ENCODE measurements around the gene ARHGEF25.
A peak's percentile ranks its signal among the peaks of the same experiment; 100 is the strongest.
"Not testable (repeated sequence)": the region's sequence is repeated elsewhere in the genome, so short reads cannot be mapped to it uniquely, and the experiment has no call there.

ARHGEF25 gene

DNA sequence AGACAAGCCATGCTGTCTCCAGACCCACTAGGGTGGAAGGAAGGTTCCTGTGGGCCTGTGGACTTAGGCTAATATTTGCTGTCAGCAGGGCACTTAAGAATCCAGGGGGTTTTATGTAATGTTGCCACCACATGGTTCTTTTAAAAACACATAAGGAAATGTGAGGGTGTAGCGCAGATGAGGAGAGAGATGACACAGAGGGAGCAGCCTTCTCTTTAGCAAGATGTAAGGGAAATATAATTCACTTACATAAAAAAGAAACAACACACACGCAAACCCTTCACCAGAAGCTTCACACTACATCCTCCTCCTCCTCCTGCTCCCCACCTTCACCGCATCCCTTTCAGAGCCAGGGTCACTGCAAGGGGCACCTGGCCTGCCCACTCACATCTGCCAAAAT, 25.1 kb upstream of the ARHGEF25 start:
- DNase-seq, result no peak

DNA sequence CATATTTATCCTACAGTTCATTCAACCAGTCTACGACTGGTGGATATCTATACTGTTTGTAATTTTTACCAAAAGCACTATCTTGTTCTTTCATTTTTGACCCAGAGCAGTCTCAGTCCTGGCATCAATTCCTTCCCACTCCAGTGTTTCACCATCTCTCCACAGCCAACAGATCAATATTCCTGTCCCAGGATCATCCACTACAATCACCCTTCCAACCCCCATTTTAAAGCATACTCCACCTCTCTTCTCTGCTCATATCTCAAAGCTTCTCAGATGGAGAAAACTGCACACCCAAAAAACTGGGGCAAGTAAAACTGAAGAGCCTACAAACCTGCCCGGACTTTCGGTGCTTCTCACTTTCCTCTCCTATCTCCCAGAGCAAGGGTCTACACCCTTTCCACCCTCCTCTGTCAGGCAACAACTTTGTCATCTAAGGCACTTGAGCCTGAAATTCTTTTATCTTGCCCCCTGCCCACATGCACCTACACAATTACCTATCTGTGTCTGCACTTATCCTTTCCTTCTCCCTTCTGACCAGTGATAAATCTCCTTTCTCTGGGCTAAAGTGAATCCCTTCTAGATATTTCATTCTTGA, 24.3 kb upstream of the ARHGEF25 start:
- DNase-seq, result no peak

DNA sequence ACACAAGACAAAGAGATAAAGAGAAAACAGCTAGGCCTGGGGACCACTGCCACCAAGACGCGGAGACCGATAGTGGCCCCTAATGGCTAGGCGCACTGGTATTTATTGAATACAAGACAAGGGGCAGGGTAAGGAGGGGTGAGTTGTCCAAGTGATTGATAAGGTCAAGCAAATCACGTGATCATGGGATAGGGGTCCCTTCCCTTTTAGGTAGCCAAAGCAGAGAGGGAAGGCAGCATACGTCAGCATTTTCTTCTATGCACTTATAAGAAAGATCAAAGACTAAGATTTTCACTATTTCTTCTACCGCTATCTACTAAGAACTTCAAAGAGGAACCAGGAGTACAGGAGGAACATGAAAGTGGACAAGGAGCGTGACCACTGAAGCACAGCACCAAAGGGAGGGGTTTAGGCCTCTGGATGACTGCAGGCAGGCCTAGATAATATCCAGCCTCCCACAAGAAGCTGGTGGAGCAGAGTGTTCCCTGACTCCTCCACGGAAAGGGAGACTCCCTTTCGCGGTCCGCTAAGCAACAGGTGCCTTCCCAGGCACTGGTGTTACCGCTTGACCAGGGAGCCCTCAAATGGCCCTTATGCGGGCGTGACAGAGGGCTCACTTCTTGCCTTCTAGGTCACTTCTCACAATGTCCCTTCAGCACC, 22.2 kb upstream of the ARHGEF25 start:
- not testable (repeated sequence) for DNase-seq

DNA sequence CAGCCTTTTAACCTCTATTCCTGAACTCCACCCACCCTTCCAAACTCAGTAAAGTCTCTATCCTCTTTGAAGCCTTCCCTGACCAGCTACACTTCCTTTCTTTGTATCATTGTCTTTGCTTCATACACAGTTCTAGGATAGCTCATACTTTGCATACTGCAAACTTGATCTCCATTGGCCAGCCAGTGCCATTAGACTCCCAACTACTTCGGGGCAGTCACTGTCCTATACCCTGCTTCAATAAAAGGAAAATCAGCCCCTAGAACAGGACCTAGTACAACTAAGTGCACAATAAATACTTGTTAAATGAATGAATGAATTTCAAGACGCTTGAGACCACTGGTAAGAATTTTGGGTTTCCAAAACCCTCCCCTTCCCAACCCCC, 20.8 kb upstream of the ARHGEF25 start:
- DNase-seq, result no peak

DNA sequence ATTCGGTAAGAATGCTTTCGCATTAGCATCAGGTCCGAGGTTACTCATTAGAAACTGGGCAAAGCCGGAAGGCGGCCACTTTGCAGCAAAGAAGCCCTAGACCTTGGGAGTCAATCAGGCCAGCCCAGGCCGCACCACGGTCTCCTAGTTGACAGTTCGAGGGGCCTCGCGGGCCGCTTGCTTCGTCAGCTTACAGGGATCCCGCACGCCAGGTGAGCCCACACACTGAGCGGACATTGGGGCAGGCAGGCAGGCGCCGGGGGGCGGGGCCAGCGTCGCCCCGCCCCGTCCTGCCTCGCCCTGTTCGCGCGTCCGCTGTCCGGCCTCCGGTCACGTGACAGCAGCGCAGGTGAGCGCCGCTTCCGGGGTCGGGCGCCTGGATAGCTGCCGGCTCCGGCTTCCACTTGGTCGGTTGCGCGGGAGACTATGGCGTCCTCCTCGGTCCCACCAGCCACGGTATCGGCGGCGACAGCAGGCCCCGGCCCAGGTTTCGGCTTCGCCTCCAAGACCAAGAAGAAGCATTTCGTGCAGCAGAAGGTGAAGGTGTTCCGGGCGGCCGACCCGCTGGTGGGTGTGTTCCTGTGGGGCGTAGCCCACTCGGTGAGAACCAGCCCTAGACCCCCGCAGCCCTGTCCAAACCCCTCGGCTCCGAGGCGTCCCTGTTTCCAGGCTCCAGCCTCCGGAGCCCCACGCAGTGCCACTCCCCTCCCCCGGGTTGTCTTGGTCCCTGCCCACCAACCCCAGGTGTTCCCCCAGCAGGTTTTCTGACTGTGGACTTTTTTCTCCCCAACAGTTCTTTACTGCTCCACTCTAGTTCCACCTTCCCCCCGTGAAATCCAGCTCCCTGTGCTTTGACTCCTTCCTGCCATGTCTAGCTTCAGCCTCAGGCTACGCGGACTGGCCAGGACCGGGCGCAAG, 20.1 kb upstream of the ARHGEF25 start, which contains the start of gene PIP4K2C:
Gene PIP4K2C (plus strand): TSS at position 329 of the 918 bp plus-strand sequence. CDS start 98 bp downstream, at position 427.
- DNase-seq, result peak; percentile 91

DNA sequence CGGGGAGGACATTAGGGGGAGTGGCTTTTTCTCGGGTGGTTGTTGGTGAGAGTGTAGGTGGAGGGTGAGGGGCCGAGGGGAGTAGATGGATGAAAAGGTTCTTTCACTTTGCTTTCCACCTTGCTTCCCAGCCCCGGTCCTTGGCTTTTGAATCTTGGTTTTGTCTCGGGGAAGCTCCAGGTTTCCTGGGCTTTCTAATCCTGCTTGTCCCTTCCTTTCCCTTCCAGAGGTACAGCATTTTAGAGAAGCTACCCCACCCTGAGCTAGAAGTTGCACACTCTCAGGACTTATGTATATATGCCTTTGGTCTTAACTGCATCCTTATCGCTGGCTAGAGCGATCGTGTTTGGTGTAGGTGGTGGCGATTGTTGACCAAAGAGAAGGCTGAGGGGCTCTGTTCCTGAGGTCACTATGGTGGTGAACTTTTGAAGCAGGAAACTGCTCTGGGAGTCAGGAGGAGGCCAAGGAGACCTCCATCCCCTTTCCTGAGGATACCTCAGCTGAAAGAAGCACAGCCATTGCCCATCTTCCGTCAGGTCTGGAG, 19.4 kb upstream of the ARHGEF25 start:
- no peak for DNase-seq

DNA sequence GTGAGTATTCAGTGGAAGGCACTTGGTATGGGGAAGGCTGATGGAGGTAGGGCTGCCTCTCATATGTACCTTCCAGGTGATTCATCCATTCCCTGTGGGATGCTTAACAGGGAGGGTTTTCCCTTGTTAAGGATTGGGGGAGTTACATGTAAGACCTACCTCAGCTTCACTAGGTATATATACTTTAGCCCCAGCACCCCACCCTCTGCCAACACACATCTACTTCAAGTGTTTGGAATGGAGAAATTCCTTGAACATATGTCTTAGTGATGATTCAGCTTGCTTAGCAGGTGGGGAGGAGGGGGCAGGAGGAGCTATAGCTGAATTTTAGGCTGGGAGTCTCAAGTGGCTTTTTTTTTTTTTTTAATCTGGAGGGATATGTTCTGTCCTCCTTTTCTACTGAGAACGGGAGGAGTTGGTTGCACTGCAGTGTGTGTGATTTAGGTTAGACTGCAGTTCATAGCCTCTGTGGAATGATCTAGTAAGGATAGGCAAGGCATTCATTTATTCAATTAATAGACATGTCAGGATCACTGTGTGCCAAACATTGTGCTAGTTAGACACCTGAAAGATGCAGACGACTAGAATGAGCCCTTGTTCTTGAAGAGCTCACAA, 18.6 kb upstream of the ARHGEF25 start:
- no peak for DNase-seq

DNA sequence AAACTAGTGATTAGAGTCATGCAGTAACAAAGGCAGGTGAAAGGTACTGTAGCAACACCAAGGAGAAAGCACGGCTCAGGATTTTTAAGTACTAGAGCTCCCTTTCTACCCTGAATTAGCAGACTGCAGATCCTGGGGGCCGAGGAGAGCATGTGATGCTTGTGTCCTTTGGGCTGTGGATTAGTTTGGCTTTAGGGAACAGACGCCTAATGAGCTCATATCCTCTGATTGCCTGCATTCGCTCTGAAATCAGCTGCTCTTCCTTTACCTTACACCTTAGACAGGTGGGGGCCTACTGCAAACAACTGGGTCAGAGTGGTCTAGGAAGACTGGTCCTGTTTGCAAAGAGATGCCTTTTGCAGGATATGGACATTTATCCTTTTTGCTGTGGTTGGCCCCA, 18.0 kb upstream of the ARHGEF25 start:
- no peak for DNase-seq

DNA sequence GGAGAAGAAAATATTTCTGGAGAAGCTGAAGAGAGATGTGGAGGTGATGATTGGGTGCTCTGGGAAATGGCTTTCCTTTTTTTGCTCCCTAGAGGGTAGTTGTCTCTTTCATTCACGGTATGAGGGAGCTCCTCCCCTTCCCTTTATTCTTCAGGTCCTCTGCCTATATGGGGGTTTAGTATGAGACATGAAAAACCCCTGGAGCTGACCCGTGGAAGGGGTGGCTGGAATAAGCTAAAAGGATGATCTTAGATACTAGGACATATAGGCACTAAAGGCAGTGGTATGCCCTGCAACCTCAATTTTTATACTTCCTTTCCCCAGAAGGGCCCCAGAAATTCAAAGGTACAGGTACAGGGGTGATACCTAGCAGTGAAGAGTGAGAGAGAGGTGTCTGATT, 10.8 kb upstream of the ARHGEF25 start:
- no peak for DNase-seq

DNA sequence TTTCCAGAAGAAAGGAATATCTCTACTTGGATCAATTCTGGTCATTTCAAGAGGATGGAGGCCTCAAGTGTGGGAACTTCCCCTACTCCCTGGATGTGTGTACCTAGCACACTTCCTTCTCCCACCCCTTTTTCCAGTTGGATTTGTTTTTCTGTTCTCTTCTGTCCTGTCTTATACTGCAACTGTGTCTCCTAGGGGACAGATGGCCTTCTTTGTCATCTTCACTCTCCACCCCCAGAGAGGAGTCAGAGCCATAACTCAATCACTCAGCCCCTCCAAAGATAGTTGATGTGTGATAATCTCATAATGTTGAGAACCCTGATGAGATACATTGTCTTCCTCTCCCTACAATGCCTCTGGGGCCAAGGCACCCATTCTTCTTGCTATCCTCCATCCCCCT, 8.7 kb upstream of the ARHGEF25 start:
- no peak for DNase-seq

DNA sequence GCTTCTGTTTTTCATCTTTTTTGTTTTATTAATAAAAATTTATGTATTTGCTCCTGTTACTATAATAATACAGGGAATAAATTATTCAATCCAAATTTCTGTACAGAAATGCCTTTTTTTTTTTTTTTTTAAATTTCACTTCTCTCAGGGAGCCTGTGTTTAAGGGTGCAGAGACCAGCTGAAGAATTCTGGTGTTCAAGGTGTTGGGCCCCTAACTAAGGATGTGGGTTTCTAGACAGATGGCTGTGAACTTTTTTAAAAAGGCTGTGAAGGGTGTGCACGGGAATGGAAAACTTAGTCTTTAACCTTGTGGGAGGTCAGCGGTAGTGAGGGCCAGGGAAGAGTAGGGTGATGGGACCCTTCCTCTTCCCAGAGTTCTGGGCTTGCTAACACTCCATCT, 7.9 kb upstream of the ARHGEF25 start:
- DNase-seq, result no peak

DNA sequence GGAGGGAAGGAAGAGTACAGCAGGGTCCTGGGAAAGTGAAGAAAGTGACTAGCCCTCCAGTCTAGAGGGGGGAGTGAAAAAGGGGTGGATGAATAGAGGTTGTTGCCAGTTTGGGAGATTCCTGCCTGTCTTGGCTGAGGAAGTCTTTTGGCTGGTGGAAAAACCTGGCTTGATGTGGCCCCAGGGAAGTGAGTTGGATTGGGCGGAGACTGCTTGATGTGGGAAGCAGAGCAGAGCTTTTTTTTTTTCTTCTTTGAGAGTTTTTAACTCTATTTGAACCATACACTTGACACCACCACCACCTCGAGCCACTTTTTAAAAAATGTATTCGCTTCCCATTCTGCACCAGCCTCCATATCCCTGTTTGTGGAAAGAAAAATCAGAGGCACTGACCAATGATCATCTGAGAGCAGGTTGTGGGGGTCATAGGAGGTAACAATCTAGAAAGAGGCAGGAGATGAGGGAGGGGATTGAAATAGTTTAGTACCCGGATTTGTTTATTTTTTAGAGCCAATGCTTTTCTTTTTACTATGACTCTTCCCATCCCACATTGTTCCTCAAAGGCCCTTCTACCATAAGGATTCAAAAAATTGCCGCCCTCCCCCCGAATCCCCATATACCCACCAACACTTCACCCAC, 7.3 kb upstream of the ARHGEF25 start:
- no peak for DNase-seq

DNA sequence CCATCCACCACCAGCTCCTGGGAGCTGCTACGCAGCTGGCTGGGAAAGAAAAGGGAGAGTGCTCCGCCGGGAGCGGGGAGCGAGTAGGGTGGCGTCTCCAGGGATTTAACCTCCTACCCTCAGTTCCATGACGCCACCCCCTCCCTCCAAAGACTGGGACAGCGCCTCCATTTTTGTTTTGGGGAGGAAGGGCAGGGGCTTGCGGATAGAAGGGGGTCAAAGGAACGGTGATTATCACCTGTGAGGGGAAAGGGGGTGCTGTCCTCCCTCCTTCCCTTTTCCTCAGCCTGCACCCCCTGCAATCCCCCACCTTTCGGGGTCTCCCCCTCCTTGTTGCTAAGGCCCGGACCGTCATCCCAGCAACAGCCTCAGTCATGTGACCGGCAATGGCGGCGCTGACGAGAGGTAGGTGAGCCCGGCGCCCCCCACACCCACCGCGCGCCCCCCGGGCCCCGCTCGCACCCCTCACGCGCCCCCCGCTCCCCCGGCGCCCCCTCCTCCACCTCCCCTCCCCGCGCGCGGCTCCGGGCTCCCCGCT, 6.7 kb upstream of the ARHGEF25 start, which contains the start of gene DTX3:
Gene DTX3 (plus strand): TSS at position 371 of the 538 bp plus-strand sequence. CDS start 1,694 bp downstream, outside the sequence.
- DNase-seq, result no peak

DNA sequence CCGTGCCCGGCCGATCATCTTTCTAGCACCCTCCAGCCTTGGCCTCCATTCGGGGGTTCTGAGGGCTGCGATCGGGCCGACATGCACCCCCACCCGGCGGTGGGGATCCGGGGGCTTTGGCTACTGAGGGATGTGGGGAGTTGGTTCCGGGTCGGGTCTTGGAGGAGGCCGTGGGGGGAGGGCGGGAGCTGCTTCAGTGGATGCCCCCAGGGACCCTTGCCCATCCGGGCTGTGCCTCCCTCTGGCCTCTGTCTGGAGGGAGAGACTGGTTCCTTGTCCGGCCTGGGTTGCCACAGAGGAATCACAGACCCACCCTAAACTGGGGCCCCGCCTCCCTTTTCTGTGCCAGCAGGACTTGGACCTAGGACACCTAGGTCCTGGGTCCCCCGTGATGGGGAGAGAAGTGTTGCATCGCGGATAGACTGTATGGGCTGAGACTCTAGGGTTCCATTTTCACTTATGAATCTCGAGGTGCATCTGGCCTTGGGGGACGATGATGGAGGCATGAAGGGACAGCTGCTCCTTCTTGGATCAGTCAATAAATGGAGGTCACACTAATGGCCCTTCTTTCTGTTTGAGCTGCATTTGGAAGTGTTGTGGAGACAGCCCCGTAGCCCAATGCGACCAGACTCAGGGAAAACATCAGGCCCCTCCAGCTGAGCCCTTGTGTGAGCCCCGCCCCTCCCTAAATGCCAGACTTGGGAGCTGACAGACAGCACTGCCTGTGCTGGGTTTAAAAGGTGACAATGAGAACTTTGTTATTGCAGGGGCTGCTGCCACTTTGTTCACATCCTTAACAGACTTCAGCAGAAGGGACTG, 6.0 kb upstream of the ARHGEF25 start:
- DNase-seq, result no peak

DNA sequence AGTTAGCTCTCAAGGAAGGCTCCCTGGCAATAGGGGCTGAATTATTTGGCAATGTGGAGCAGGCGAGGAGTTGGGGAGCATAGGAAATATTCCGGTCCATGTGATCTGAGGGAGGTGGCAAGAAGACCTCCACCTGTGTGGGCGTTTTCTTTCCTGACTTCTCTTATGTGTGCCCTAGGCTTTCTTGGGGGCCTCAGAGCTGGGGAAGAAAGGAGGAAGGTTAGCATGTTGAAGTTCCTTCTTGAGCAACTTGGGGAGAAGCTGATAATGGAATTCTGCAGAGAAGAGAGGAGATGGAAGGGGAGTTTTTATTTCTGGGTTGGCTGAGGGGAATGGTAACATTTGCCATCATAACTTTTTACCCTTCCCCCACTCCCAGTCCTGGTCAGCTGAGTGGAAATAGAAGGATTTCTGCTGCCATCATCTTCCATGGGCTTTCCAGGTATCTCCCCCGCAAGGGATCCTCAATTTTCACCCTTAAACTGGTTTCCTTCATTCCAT, 5.4 kb upstream of the ARHGEF25 start:
- no peak for DNase-seq

DNA sequence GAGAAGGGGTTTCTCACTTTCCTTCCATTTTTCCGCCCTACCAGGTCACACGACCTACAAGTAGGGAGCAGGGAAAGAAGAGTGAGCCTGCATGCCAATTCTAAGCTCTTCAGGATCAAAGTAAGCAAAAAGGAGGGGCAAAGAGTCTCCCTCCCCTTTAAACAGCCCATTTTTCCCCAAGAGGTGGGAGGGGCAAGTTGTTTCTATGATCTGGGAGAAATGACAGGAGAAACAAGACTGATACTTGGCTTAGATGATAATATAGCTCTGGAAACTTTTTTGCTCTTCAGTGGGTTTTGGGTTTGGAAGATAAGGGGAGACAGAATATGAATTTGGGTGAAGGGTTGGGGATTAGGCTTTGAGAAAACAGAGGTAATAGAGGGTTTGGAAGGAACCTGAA, 4.8 kb upstream of the ARHGEF25 start:
- no peak for DNase-seq

DNA sequence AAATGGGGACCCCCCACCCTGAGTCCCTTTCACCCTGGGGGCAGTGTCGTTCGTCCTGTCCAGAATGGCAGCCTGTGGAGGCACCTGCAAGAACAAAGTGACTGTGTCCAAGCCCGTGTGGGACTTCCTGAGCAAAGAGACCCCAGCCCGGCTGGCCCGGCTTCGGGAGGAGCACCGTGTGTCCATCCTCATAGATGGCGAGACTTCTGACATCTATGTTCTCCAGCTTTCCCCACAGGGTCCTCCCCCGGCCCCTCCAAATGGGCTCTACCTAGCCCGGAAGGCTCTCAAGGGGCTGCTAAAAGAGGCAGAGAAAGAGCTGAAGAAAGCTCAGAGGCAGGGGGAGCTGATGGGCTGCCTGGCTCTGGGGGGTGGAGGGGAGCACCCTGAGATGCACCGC, 4.4 kb upstream of the ARHGEF25 start:
- DNase-seq, result no peak

DNA sequence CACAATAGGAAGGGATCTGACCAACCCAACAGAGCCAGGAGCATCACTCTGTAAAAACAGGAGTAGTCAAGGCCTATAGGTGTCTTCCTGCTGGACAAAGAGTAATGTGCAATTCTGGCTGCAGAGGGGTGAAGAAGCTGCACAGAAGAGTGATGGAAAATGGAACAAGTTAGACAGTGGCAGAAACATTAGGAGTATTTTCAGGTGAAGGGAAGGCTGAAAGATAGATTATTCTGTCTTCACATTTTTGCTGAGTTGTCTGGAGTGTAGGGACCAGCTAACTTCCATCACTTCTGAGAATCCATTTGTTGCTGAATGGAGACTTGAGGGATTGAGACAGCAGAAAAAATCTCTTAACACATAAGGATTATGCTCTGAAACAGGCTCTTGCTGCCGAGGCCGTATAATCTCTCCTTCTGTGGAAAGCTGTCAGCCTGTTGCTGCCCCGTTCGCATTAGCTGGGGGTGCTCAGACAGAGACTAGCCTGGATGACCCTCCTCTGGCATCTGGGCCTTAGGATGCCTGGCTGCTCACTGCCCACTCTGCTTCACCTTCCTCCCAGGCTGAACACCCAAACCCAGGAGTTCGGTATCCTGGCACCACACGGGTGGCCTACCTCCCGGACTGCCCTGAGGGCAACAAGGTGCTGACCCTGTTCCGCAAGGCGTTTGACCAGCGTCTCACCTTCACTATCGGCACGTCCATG, 3.1 kb upstream of the ARHGEF25 start:
- no peak for DNase-seq

DNA sequence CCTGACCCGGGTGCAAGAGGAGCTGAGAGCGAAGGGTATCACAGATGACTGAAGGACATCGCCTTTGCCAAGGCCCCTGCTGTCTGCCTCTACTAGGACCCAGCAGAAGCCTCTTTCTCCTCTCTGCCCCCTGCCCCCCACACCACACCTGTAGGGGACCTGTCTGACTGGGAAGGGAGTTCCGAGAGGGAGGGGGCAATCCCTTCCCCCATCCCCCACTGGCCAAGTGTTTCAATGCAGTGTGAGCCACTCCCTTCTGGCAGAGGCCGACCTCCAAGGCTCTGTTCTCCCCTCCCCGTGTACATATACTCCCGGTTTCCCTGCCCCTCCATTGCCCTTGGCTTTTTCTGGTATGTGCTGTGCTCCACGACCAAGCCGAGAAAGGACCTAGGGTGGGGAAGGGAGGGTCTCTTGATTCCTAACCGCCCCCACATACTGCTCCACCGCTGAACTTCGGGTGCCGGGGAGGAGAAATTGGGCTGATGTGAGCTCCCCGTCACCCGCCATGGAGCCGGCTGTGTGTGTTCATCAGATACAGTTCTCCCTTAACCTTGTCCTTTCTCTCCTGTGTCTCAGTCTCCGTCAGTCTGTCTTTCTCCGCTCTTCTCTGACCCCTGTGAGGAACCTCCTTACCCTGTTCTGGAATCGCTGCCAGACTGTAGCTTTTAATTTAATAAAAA, 2.0 kb upstream of the ARHGEF25 start:
- DNase-seq, result no peak

All from activated CD4-positive, alpha-beta T cell treated with anti-CD3 and anti-CD28 coated beads, Interleukin-10, Interleukin-2, amounts not matched to agents 100 ng/mL and 50 ng/mL, durations not matched to agents 16 hours and 8 hours (primary cell).